DLD1 (cell line): ENCODE measurements around the gene PTPMT1.

Source experiments
- in situ Hi-C: cut with HindIII; loops from 2 replicates; pipeline ENCODE4 v1.10.0; 2017; ENCODE audit warnings: low sequenced_read_pairs

PTPMT1 gene

DNA sequence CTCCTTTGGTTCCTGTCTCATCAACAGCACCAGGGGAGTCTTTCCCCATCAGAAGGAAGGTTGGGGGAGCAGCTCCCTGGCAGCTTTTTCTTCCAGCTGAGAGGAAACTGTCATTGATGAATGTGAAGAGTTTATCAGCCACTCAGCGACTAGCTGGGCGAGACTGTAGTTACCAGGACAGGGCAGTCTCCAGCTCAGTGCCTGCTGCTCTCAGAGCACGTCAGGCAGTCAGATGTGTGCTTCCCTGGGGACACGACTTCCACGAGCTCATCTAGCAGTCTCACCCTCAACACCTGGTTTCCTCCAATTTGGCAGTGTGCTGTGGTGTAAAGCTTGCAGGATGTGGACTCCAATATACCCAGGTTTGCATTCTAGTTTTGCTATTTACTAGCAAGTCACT lies 41.3 kb downstream of the PTPMT1 start:
- in situ Hi-C loops: no loop called here

DNA sequence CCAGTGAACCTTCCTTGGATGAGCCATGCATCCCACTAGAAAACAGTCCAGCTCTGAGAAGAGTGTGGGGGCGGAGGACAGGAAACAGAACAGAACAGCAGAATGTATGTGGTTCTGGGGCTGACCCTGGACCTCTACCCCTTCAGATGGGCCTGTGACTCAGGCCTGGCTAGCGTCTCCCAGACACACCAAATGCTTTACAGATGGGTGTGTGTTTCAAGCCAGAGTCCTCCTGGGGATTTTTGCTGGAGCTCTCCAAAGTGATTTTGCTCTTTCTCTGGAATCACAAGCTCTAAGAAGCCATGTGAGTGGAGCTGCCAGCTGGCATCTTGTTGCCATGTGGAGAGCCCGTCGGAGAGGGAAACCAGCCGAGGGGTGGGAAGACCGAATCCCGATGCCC lies 42.0 kb downstream of the PTPMT1 start:
- in situ Hi-C loops: no loop called here

DNA sequence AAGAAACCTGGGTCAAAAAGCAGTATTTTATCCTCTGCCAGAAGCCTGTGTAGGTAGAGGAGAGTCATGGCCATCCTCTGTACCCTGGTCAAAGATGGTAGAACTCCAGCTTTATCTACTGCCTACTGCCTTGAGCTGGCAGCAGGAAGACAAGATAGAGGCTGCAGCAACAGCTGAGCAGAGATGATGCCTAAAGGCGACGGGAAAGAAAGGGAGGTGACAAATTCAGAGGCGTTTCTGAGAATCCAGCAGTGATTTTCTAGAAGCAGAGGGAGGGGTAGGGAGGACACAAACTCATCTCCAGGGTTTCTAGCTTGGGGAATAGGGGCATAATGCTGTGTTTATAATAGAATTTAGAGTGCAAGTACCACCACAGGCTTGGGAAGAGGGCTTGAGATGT lies 44.3 kb downstream of the PTPMT1 start:
- in situ Hi-C loops: no loop called here

DNA sequence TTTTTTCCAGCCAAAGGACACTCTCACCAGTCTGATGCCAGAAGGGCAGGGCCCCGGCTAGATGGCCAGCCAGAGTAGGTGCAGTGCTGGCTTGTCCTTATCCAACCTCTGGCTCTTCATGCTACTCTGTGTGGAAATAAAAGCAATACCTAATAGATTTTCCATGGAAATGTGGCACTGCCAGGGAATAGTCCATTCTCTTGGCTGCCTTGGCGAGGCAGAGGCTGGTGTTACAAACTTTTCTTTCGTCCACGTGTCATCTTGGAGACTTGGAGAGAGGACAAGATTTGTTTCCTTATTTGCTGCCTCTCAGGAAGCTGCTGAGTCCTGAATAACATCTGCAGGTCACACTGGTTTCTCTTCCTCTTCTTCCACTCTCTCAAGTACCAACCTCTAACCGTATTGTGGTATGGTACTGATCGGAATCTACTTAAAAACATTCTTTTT lies 46.0 kb downstream of the PTPMT1 start:
- in situ Hi-C loops: no loop called here

DNA sequence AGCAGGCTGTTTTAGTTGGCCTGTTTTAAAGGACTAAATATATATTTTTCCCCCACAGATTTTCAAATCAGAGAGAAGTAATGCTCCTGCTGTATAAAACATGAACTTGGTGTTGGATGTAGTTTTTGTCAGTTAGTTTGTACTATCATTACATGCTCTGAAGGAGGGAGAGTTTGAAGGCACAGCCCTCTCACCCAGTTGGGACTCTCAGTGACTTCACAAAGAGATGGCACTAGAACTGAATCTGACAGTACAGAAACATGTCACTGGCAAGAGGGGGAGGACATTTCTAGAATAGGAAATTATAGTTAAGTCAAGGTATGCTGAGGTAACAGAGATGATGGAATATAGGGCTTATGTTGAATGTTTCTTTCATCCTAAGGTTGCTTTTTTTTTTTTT lies 49.9 kb downstream of the PTPMT1 start:
- in situ Hi-C loops: no loop called here

DNA sequence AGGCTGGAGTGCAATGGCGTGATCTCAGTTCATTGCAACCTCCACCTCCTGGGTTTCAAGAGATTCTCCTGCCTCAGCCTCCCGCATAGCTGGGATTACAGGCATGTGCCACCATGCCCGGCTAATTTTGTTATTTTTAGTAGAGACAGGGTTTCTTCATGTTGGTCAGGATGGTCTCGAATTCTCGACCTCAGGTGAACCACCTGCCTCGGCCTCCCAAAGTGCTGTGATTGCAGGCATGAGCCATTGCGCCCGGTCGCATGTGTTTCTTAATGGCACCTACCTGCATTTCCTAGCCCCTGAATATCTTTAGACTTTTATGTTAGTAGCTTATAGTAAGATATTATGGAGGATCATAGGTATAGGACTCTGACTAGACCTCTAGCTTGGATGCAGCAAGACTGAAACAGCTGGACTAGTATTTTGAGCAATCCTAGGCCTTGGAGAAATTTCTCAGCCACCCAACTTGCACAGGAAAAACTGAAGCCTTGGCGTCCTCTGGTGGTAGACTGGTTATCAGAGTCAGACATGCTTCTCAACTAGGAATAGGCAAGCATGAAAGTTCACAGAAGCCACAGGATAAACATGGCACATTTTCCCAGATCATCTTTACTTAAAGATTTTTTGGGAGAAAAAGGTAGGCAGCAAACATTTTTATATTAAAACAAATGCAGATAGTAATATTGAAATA lies 51.5 kb downstream of the PTPMT1 start:
- in situ Hi-C loops: no loop called here

DNA sequence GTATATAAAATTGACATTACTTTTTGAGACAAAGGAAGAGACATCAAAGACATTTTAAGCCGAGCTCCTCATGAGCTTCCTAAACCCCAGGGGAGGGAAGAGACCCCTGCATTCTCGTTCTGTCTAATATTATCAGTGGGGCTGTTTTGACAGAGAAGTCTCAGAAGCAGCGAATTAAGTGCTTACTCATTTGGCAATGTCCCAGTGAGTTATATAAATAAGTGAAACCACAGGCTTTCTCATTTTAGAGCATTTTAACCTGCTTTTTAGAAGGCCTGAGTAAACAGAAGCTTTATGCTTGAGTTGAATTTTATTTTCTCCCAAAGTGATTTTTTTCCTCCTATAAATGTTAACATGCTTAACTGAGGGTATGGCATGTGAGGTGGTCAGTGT lies 52.0 kb downstream of the PTPMT1 start:
- in situ Hi-C loops: no loop called here

DNA sequence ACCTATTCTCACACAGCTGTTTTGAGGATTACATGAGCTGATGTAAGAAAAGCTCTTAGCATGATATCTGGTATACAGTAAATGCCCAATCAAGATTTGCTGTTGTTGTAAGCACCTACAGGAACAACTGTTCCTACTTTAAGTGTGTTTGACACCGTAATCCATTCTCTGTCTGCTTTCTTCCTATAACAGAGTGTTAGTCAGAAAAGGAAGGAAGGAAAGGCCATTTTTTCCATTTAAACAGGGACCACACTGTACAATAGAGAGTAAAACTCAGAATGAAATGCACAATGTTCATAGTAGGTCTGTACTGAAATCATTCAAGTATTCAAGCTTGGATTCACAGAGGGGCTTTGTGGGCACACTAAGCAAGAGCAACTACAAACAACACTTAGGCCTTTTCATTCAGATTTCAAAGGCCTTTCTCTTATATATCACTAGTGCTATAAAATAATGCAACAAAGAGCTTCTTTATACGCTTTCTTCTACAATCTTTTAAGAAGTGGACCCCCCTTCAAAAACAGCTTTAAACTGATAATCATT lies 55.5 kb downstream of the PTPMT1 start:
- in situ Hi-C loops: no loop called here
